Adrenal gland (tissue), 12 donors: Measurements from ENCODE around the gene ADAT3. TPM values are rescaled to one million over a fixed set of nuclear protein-coding genes. Genes with fewer than 3 reads are reported as not detected.

ENCODE experiments used
- DNase-seq, 7 donors: peaks; one replicate each; pipeline ENCODE4 v3.0.0-alpha.2; 2019 to 2020
- H3K27ac ChIP-seq, 5 donors: fragments of 200-600 bp; sonication (generic) in 4 of 5; 1 replicate in 3 of 5; 2 replicates in 2 of 5; pipeline versions ENCODE4 v1.5.1 to v1.8.0; 2016 to 2020; ENCODE audit warnings: mild to moderate bottlenecking in 1 of 5
- H3K27me3 ChIP-seq: fragments of 200-600 bp; 2 replicates; pipeline ENCODE4 v1.8.0; 2021
- H3K36me3 ChIP-seq, 2 donors: fragments of 200-600 bp; replicated peaks in 1 of 2; 1 replicate in 1 of 2; 2 replicates in 1 of 2; pipeline versions ENCODE4 v1.5.1 to v1.8.0; 2018 to 2022
- H3K4me1 ChIP-seq, 2 donors: fragments of 200-600 bp; replicated peaks in 1 of 2; 1 replicate in 1 of 2; 2 replicates in 1 of 2; pipeline versions ENCODE4 v1.5.1 to v1.8.0; 2018 to 2021
- H3K4me3 ChIP-seq, 4 donors: fragments of 200-600 bp; sonication (generic) in 3 of 4; one replicate each; pipeline ENCODE4 v1.5.1; 2016 to 2018
- H3K9me3 ChIP-seq, 3 donors: fragments of 200-600 bp; sonication (generic) in 1 of 3; replicated peaks in 1 of 3; 1 replicate in 2 of 3; 2 replicates in 1 of 3; pipeline versions ENCODE4 v1.5.1 to v1.8.0; 2016 to 2021
- CTCF ChIP-seq, 6 experiments: fragments of 450-650 bp in 4 of 6; fragments of 200-600 bp in 2 of 6; sonication (generic) in 1 of 6; IDR thresholded peaks; 1 replicate in 5 of 6; 2 replicates in 1 of 6; pipeline versions ENCODE4 v1.5.1 to v1.8.0; 2016 to 2021; ENCODE audit warnings: antibody characterized with exemption in 6 of 6, mild to moderate bottlenecking in 2 of 6, moderate library complexity in 1 of 6
- POLR2A ChIP-seq, 2 donors: fragments of 450-650 bp; IDR thresholded peaks; one replicate each; pipeline ENCODE4 v1.6.1; 2017; ENCODE audit warnings: antibody characterized with exemption in 2 of 2, mild to moderate bottlenecking in 2 of 2, moderate library complexity in 1 of 2
- WGBS, 4 donors: extraction: QIAGEN DNeasy Blood & Tissue Kit in 2 of 4; methylation state at CpG; one replicate each; pipeline versions ENCODE4 v1.1.5 to v1.1.7; 2013 to 2017; 5-methylcytosine and 5-hydroxymethylcytosine counted together
- intact Hi-C, 2 donors: fragments of 100-400 bp; cut with DNase I; formaldehyde crosslinking; loops; one replicate each; pipeline versions ENCODE4 v1.14.1 to v1.15.0; 2022 to 2023
- polyA plus RNA-seq, 3 donors: library from polyadenylated mRNA; stranded (reverse); fragments of 200-250 nt in 2 of 3; fragments of 350-450 nt in 1 of 3; fragmentation: Illumina TruSeq in 1 of 3; extraction: RNeasy Lipid Tissue Mini Kit (QIAGEN cat#74804) in 1 of 3; gene quantifications; one replicate each; pipeline ENCODE4 v1.2.3, GENCODE V29; 2013 to 2014
- total RNA-seq, 9 donors: library from RNA; depleted of rRNA in 4 of 9; stranded (reverse); fragments of >200 nt in 4 of 9; fragments of 120-200 nt in 1 of 9; fragmentation: NEBNext Ultra II Directional in 1 of 9; extraction: Animal tissue kit (Norgen Biotek cat#: 25700) in 1 of 9; gene quantifications; one replicate each; pipeline versions ENCODE4 v1.1.0 to v1.2.4, GENCODE V29; 2013 to 2023
- donor health status: healthy with polysubstance abuse.
- donor health status: Bipolar disorder and iron deficiency.
- donor health status: DM: yes; HTN: yes; CAD: no.
- donor health status: DM: no; HTN: no; CAD: no.
- donor health status: DM: no; HTN: no; CAD: no.
- donor health status: DM: yes; HTN: yes; CAD: no.

The ADAT3 gene
- total and polyA plus RNA-seq, 12 donors, result 1.7 to 29.6 (median 8.3) TPM; not detected in 1

GRCh38 chr19:1917926-1918325, 12.7 kb downstream of the ADAT3 start:
- WGBS, 4 donors, result 91 to 96% (median 95%) methylated on average over 10 to 25 of the region's 25 CpGs
- no peak for DNase-seq
- H3K36me3 ChIP-seq, result peaks cover 0 to 46% of the 10 kb centered on the region in 2 donors
- H3K4me1 ChIP-seq, result no peaks in the 10 kb centered on the region
- H3K27ac ChIP-seq, result no peak overlapping the region
- no peaks in the 10 kb centered on the region for H3K27me3 ChIP-seq
- intact Hi-C loops, result no loop called here
- no peak for TF ChIP-seq POLR2A (IDR thresholded peaks at IDR 0.05)
- no peak for TF ChIP-seq CTCF (IDR thresholded peaks at IDR 0.05)
- H3K4me3 ChIP-seq, result no peak overlapping the region
- no peaks in the 10 kb centered on the region for H3K9me3 ChIP-seq

GRCh38 chr19:1918975-1919374, 13.8 kb downstream of the ADAT3 start:
- Histone ChIP-seq H3K9me3 (no peaks in the 10 kb centered on the region), H3K36me3 (peaks cover 0 to 39% of the 10 kb centered on the region in 2 donors), H3K27ac (no peak overlapping the region), H3K4me1 (no peaks in the 10 kb centered on the region), H3K27me3 (no peaks in the 10 kb centered on the region), H3K4me3 (no peak overlapping the region)
- WGBS, 4 donors, result 94 to 96% (median 96%) methylated on average over 11 to 28 of the region's 28 CpGs
- intact Hi-C loops, result no loop called here
- TF ChIP-seq POLR2A (IDR thresholded peaks at IDR 0.05) (no peak), CTCF (IDR thresholded peaks at IDR 0.05) (no peak)
- DNase-seq, result no peak

- H3K9me3 ChIP-seq, result no peaks in the 10 kb centered on the region
- 91 to 100% (median 93%) methylated on average over 2 to 19 of the region's 19 CpGs; no CpG with 5 or more reads in 1 of the 4 donors for WGBS, 4 donors
- H3K4me1 ChIP-seq, result no peaks in the 10 kb centered on the region
- DNase-seq, result no peak
- no peaks in the 10 kb centered on the region for H3K27me3 ChIP-seq
- H3K36me3 ChIP-seq, result peaks cover 0 to 43% of the 10 kb centered on the region in 2 donors
- TF ChIP-seq CTCF (IDR thresholded peaks at IDR 0.05), result no peak
- no peak for TF ChIP-seq POLR2A (IDR thresholded peaks at IDR 0.05)
- H3K4me3 ChIP-seq, result no peak overlapping the region
- intact Hi-C loops, result loop anchor here (10.0 kb wide), 2 partner anchors 56 to 154 kb away; partner anchors contain the start of gene KLF16 (in 1 of the 2)
- H3K27ac ChIP-seq, result no peak overlapping the region
These were observed 15.4 kb downstream of the ADAT3 start for GRCh38 chr19:1920644-1921043.

GRCh38 chr19:1921326-1921725, 16.1 kb downstream of the ADAT3 start:
- Histone ChIP-seq H3K27me3 (no peaks in the 10 kb centered on the region), H3K27ac (no peak overlapping the region), H3K36me3 (peaks cover 0 to 43% of the 10 kb centered on the region in 2 donors), H3K9me3 (no peaks in the 10 kb centered on the region), H3K4me1 (no peaks in the 10 kb centered on the region), H3K4me3 (no peak overlapping the region)
- no peak for TF ChIP-seq POLR2A (IDR thresholded peaks at IDR 0.05)
- no peak for TF ChIP-seq CTCF (IDR thresholded peaks at IDR 0.05)
- intact Hi-C loops, result loop anchor here (10.0 kb wide), 2 partner anchors 57 to 153 kb away; partner anchors contain the start of gene KLF16 (in 1 of the 2)
- 95 to 98% (median 96%) methylated on average over 8 to 19 of the region's 19 CpGs for WGBS, 4 donors
- DNase-seq, result no peak
